T-cell (primary cell): ENCODE results near the gene LRRC8A. TPM values are rescaled to one million over a fixed set of nuclear protein-coding genes. Genes with fewer than 3 reads are reported as not detected.

ENCODE experiments used
- ATAC-seq, 4 experiments: fragments of 200-7000 bp in 3 of 4; fragments of 150-1000 bp in 1 of 4; cut with Tn5 transposase; replicated peaks in 1 of 4; 1 replicate in 3 of 4; 2 replicates in 1 of 4; pipeline ENCODE4 v1.10.0; 2021; ENCODE audit warnings: moderate library complexity in 3 of 4, mild to moderate bottlenecking in 2 of 4, moderate number of reproducible peaks in 1 of 4
- CTCF ChIA-PET, 2 donors: fragments of 300-600 bp; sonication (Branson Sonifier 250); formaldehyde crosslinking; loops; one replicate each; lab custom pipeline; 2022; ENCODE audit warnings: antibody characterized with exemption in 2 of 2; lab: Charles Lee
- POLR2A ChIA-PET, 2 donors: fragments of 300-600 bp; sonication (Branson Sonifier 250); formaldehyde crosslinking; loops; one replicate each; lab custom pipeline; 2022; ENCODE audit warnings: antibody characterized with exemption in 2 of 2; lab: Charles Lee
- DNase-seq, 35 experiments: peaks; one replicate each; pipeline versions ENCODE4 v3.0.0 to v3.0.0-alpha.2; 2013 to 2023
- H3K27ac ChIP-seq: one replicate; pipeline ENCODE4 v1.5.1; 2013; ENCODE audit warnings: low read length
- H3K27me3 ChIP-seq, 2 experiments: replicated peaks in 1 of 2; 1 replicate in 1 of 2; 2 replicates in 1 of 2; pipeline versions ENCODE4 v1.6.1 to v1.7.0; 2013; ENCODE audit warnings: low read length in 1 of 2, mixed read lengths in 1 of 2; ENCODE audit not compliant: control insufficient read depth in 2 of 2, insufficient read depth in 2 of 2; ENCODE audit errors: extremely low read depth in 1 of 2
- H3K36me3 ChIP-seq, 2 donors: 1 replicate in 1 of 2; 2 replicates in 1 of 2; pipeline versions ENCODE4 v1.6.1 to v1.7.0; 2013; ENCODE audit warnings: low read length in 1 of 2; ENCODE audit not compliant: control insufficient read depth in 2 of 2, insufficient read depth in 1 of 2; ENCODE audit errors: extremely low read depth in 1 of 2
- H3K4me1 ChIP-seq, 2 experiments: 1 replicate in 1 of 2; 2 replicates in 1 of 2; pipeline versions ENCODE4 v1.6.1 to v1.7.0; 2013; ENCODE audit warnings: low read length in 2 of 2, mixed read lengths in 1 of 2; ENCODE audit not compliant: insufficient read depth in 2 of 2, control insufficient read depth in 1 of 2; ENCODE audit errors: extremely low read depth in 1 of 2
- H3K4me3 ChIP-seq, 2 donors: 1 replicate in 1 of 2; 2 replicates in 1 of 2; pipeline versions ENCODE4 v1.5.1 to v1.7.0; 2013; ENCODE audit warnings: mild to moderate bottlenecking in 2 of 2, low read length in 1 of 2, moderate library complexity in 1 of 2; ENCODE audit not compliant: control insufficient read depth in 1 of 2; ENCODE audit errors: extremely low read depth in 1 of 2
- H3K9me3 ChIP-seq: 2 replicates; pipeline ENCODE4 v1.7.0; 2013
- H3K27ac Mint-ChIP-seq, 2 donors: one replicate each; pipeline ENCODE4 v1.8.0; 2020 to 2021; ENCODE audit warnings: mild to moderate bottlenecking in 2 of 2, mixed read lengths in 2 of 2
- H3K27me3 Mint-ChIP-seq, 2 donors: one replicate each; pipeline ENCODE4 v1.8.0; 2021 to 2022; ENCODE audit warnings: mixed read lengths in 2 of 2
- H3K36me3 Mint-ChIP-seq: one replicate; pipeline ENCODE4 v1.8.0; 2021; ENCODE audit warnings: mixed read lengths
- H3K4me1 Mint-ChIP-seq, 3 donors: one replicate each; pipeline ENCODE4 v1.8.0; 2020 to 2022; ENCODE audit warnings: mixed read lengths in 3 of 3, mild to moderate bottlenecking in 1 of 3
- H3K4me3 Mint-ChIP-seq, 3 donors: one replicate each; pipeline ENCODE4 v1.8.0; 2020 to 2022; ENCODE audit warnings: mild to moderate bottlenecking in 3 of 3, mixed read lengths in 3 of 3, moderate library complexity in 3 of 3
- H3K9me3 Mint-ChIP-seq, 3 donors: one replicate each; pipeline ENCODE4 v1.8.0; 2020 to 2022; ENCODE audit warnings: mixed read lengths in 3 of 3
- WGBS: methylation state at CpG from one replicate; pipeline ENCODE4 v1.1.5; 2013; ENCODE audit warnings: missing lambda C conversion rate; ENCODE audit not compliant: insufficient coverage; 5-methylcytosine and 5-hydroxymethylcytosine counted together
- total RNA-seq, 35 experiments: library from RNA in 6 of 35; stranded (reverse) in 6 of 35; fragments of 120-200 nt in 1 of 35; gene quantifications; one replicate each; pipeline versions ENCODE4 v1.2.1 to v1.2.4 and lab custom pipeline; 2013 to 2026

Gene LRRC8A
- total RNA-seq, 5 donors from 2014 or later (not counting 1 experiment from before 2014, with no cell fraction given) = 30.7 to 34.3 (median 33.9) TPM

DNA sequence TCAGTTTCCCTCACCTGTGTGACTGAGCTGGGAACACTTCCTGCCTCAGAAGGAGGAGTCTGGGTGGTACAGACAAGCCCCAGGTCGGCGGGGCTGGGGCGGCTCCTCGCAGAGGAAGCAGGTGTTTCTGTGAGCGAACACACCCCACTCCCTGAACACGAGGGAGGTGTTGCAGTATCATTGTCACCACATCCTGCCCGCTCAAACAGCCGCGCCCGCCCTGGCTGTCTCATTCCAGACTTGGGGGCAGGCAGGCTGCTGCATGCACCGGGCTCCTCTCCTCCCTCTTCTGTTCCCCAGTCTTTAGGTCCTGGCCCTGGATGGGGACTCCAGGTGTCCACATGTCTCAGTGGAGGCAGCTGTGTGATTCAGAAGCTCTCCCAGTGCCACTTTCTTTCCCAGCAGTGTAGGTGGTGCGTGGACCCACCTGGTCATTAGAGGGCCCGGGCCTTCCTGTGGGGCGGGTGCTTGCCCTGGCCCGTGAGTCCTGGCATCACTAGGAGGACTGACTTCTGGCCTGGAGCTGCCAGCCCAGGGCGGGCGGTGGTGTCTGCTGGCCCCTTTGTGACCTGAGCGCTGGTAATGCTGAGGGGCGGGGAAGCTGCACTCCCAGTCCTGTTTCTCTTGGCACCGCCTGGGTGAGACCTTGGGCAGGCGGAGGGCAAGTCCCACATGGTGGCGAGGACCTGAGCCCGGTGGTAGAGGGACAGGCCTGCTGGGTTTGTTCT is 20.6 kb downstream of the LRRC8A start:
- H3K36me3 ChIP-seq = peaks cover 3 to 13% of the 10 kb centered on the region in 2 donors
- POLR2A ChIA-PET = no interaction called here
- H3K27ac ChIP-seq = peak overlapping the region; percentile 91
- no peaks in the 10 kb centered on the region for H3K9me3 ChIP-seq
- peak; percentile 80 to 93 (median 88) for DNase-seq
- Mint-ChIP-seq H3K4me3 (peak overlapping the region; percentile 63 to 75 (median 75)), H3K9me3 (no peaks in the 10 kb centered on the region), H3K36me3 (peaks cover 10% of the 10 kb centered on the region), H3K4me1 (peaks cover 60 to 84% (median 81%) of the 10 kb centered on the region in 3 donors), H3K27me3 (no peaks in the 10 kb centered on the region), H3K27ac (peak overlapping the region; percentile 96 to 97)
- CTCF ChIA-PET = no interaction called here
- peaks cover 58 to 86% of the 10 kb centered on the region in 2 experiments for H3K4me1 ChIP-seq
- no peaks in the 10 kb centered on the region for H3K27me3 ChIP-seq
- H3K4me3 ChIP-seq = peak overlapping the region; percentile 40 to 49
- ATAC-seq = peak; percentile 93 to 94 (median 94)
- 8% methylated on average over 18 of the region's 23 CpGs for WGBS

DNA sequence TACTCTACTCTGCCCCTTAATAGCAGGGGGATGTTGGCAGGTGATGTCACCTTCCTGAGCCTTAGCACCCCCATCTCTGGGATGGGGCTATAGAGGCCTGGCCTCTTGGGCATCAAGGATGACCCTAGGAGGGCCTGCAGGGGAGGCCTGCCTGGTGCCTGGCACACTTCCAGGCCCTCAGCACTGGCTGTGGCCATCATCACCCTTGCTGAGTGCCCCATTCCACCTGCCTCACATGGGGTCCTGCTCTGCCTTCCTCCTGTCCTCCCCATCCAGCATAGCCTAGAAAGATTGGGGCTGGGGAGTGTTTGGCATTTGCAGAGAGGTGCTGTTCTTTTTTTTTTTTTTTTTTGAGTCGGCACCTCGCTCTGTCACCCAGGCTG is 21.1 kb downstream of the LRRC8A start:
- ChIA-PET POLR2A (no interaction called here), CTCF (no interaction called here)
- H3K27me3 Mint-ChIP-seq = no peaks in the 10 kb centered on the region
- peak overlapping the region; percentile 91 for H3K27ac ChIP-seq
- no peak for ATAC-seq
- DNase-seq = no peak
- H3K27ac Mint-ChIP-seq = peak overlapping the region; percentile 96 to 97
- no peaks in the 10 kb centered on the region for H3K27me3 ChIP-seq
- H3K9me3 Mint-ChIP-seq = no peaks in the 10 kb centered on the region
- WGBS = no CpG with 5 or more reads among the region's 2 CpGs
- H3K4me1 Mint-ChIP-seq = peaks cover 56 to 80% (median 78%) of the 10 kb centered on the region in 3 donors
- peaks cover 53 to 80% of the 10 kb centered on the region in 2 experiments for H3K4me1 ChIP-seq
- H3K4me3 ChIP-seq = peak overlapping the region in 1 of 2 donors; percentile 49
- peak overlapping the region; percentile 63 to 75 (median 75) for H3K4me3 Mint-ChIP-seq
- peaks cover 14% of the 10 kb centered on the region for H3K36me3 Mint-ChIP-seq
- H3K9me3 ChIP-seq = no peaks in the 10 kb centered on the region
- H3K36me3 ChIP-seq = peaks cover 4 to 18% of the 10 kb centered on the region in 2 donors

DNA sequence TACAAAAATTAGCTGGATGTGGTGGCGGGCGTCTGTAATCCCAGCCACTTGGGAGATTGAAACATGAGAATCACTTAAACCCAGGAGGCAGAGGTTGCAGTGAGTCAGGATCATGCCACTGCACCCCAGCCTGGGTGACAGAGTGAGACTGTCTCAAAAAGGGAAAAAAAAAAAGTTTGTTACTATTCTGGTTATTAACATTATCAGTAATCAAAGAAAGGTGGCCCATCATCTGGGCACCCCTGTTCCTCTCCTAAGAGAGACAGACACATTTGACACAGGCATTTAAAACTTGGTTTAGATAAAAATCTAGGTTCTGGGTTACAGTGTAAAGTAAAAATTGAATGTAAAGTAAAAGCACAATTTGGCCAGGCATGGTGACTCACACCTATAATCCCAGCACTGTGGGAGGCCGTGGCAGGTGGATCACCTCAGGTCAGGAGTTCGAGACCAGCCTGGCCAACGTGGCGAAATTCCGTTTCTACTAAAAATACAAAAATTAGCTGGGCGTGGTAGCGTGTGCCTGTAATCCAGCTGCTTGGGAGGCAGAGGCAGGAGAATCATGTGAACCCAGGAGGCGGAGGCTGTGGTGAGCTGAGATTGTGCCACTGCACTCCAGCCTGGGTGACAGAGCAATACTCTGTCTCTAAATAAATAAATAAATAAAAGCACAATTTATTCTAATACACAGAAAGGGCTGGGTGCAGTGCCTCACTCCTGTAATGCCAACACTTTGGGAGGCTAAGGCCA is 22.1 kb downstream of the LRRC8A start:
- ATAC-seq (no peak), DNase-seq (no peak)
- ChIA-PET CTCF (no interaction called here), POLR2A (interaction anchor here in 1 of 2 donors (0.6 kb wide), 1 partner anchor 64 kb away, joined by 3 read pairs; no protein-coding TSS in a partner anchor)
- H3K27ac ChIP-seq = peak overlapping the region; percentile 91
- WGBS = 81% methylated on average over 9 of the region's 10 CpGs
- peak overlapping the region; percentile 96 to 97 for H3K27ac Mint-ChIP-seq
- peaks cover 43 to 74% of the 10 kb centered on the region in 2 experiments for H3K4me1 ChIP-seq
- H3K9me3 ChIP-seq = no peaks in the 10 kb centered on the region
- H3K4me1 Mint-ChIP-seq = peaks cover 53 to 73% (median 72%) of the 10 kb centered on the region in 3 donors
- no peaks in the 10 kb centered on the region for H3K27me3 ChIP-seq
- peaks cover 4 to 25% of the 10 kb centered on the region in 2 donors for H3K36me3 ChIP-seq
- H3K9me3 Mint-ChIP-seq = no peaks in the 10 kb centered on the region
- peak overlapping the region in 1 of 3 donors; percentile 63 for H3K4me3 Mint-ChIP-seq
- H3K4me3 ChIP-seq = no peak overlapping the region
- H3K27me3 Mint-ChIP-seq = no peaks in the 10 kb centered on the region
- H3K36me3 Mint-ChIP-seq = peaks cover 20% of the 10 kb centered on the region

DNA sequence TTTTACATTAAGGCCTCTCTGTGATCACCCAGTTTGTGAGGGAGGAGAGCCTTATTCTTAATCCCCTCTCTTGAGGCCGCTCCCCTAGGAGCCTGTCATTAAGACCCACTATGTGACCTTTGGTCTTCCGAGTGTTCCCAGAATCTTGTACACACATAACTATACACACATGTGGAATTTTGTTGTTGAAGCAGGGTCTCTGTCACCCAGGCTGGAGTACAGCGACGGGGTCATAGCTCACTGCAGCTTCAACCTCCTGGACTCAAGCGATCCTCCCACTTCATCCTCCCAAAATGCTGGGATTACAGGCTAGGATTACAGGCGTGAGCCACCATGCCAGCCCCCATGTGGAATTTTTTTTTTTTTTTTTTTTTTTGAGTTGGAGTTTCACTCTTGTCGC is 24.0 kb downstream of the LRRC8A start:
- H3K9me3 Mint-ChIP-seq = no peaks in the 10 kb centered on the region
- no CpG with 5 or more reads among the region's 7 CpGs for WGBS
- no peak overlapping the region for H3K4me3 Mint-ChIP-seq
- ATAC-seq (no peak), DNase-seq (no peak)
- H3K4me1 Mint-ChIP-seq = peaks cover 42 to 62% (median 61%) of the 10 kb centered on the region in 3 donors
- Histone ChIP-seq H3K4me3 (no peak overlapping the region), H3K27me3 (no peaks in the 10 kb centered on the region), H3K27ac (peak overlapping the region; percentile 5), H3K4me1 (peaks cover 32 to 74% of the 10 kb centered on the region in 2 experiments), H3K9me3 (no peaks in the 10 kb centered on the region), H3K36me3 (peaks cover 15 to 36% of the 10 kb centered on the region in 2 donors)
- H3K36me3 Mint-ChIP-seq = peaks cover 27% of the 10 kb centered on the region
- peak overlapping the region; percentile 77 to 83 for H3K27ac Mint-ChIP-seq
- CTCF ChIA-PET = interaction anchor here (0.6 to 0.7 kb wide), 2 partner anchors 35 kb away, joined by 3 read pairs; no protein-coding TSS in a partner anchor
- H3K27me3 Mint-ChIP-seq = no peaks in the 10 kb centered on the region
- POLR2A ChIA-PET = no interaction called here

DNA sequence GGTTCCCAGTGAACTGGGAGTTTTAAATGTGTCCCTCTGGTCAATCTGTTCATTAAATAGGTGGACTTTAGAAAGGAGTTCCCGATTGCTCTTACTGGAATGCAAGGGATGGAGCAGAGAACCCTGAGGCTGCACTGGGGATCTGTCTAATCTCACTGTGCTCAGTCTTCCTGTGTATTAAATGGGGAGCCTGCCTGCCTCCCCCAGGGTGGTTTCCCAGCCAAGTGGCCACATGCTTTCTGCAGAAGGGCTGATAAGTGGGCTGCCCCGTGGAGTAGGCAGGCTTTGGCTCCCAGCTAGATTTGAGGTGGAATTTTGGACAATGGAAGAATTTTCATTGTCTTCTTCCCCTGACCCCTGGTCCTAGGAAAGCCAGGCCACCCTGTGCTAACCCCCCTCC is 24.8 kb downstream of the LRRC8A start:
- H3K4me1 ChIP-seq = peaks cover 31 to 74% of the 10 kb centered on the region in 2 experiments
- peaks cover 50 to 63% (median 62%) of the 10 kb centered on the region in 3 donors for H3K4me1 Mint-ChIP-seq
- peak overlapping the region; percentile 79 to 87 for H3K27ac Mint-ChIP-seq
- no peak overlapping the region for H3K4me3 Mint-ChIP-seq
- DNase-seq (no peak), ATAC-seq (no peak)
- no peaks in the 10 kb centered on the region for H3K27me3 Mint-ChIP-seq
- WGBS = 82% methylated on average over 2 of the region's 2 CpGs
- H3K4me3 ChIP-seq = no peak overlapping the region
- H3K9me3 Mint-ChIP-seq = no peaks in the 10 kb centered on the region
- peaks cover 15 to 39% of the 10 kb centered on the region in 2 donors for H3K36me3 ChIP-seq
- POLR2A ChIA-PET = no interaction called here
- CTCF ChIA-PET = interaction anchor here in 1 of 2 donors (0.6 kb wide), 1 partner anchor 36 kb away, joined by 3 read pairs; no protein-coding TSS in a partner anchor
- H3K36me3 Mint-ChIP-seq = peaks cover 27% of the 10 kb centered on the region
- no peak overlapping the region for H3K27ac ChIP-seq
- no peaks in the 10 kb centered on the region for H3K9me3 ChIP-seq
- H3K27me3 ChIP-seq = no peaks in the 10 kb centered on the region

DNA sequence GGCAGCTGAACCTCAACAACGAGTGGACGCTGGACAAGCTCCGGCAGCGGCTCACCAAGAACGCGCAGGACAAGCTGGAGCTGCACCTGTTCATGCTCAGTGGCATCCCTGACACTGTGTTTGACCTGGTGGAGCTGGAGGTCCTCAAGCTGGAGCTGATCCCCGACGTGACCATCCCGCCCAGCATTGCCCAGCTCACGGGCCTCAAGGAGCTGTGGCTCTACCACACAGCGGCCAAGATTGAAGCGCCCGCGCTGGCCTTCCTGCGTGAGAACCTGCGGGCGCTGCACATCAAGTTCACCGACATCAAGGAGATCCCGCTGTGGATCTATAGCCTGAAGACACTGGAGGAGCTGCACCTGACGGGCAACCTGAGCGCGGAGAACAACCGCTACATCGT is 26.4 kb downstream of the LRRC8A start:
- ChIA-PET POLR2A (no interaction called here), CTCF (interaction anchor here in 1 of 2 donors (0.7 kb wide), 1 partner anchor 1584 kb away, joined by 3 read pairs; no protein-coding TSS in a partner anchor)
- WGBS = 94% methylated on average over 24 of the region's 24 CpGs
- H3K4me1 Mint-ChIP-seq = peaks cover 50 to 63% (median 62%) of the 10 kb centered on the region in 3 donors
- peaks cover 35% of the 10 kb centered on the region for H3K36me3 Mint-ChIP-seq
- Histone ChIP-seq H3K4me1 (peaks cover 18 to 73% of the 10 kb centered on the region in 2 experiments), H3K27me3 (no peaks in the 10 kb centered on the region), H3K9me3 (no peaks in the 10 kb centered on the region), H3K27ac (no peak overlapping the region), H3K4me3 (no peak overlapping the region), H3K36me3 (peaks cover 22 to 39% of the 10 kb centered on the region in 2 donors)
- peak overlapping the region in 1 of 2 donors; percentile 73 for H3K27ac Mint-ChIP-seq
- H3K9me3 Mint-ChIP-seq = no peaks in the 10 kb centered on the region
- no peak for ATAC-seq
- H3K4me3 Mint-ChIP-seq = no peak overlapping the region
- H3K27me3 Mint-ChIP-seq = no peaks in the 10 kb centered on the region
- no peak for DNase-seq
